OCI-LY3 (cell line): ENCODE measurements around the gene LCORL.

Source experiments
- H2AFZ ChIP-seq: fragments of 200-600, 300-600 bp; shearing (Covaris generic); 2 replicates; pipeline ENCODE4 v1.6.0; 2014; ENCODE audit warnings: antibody characterized with exemption, low read depth, low read length
- H3K27ac ChIP-seq: fragments of 200-600, 300-600 bp; sonication (generic); 2 replicates; pipeline ENCODE4 v1.5.1; 2014; ENCODE audit warnings: mild to moderate bottlenecking, low read length, moderate library complexity, mixed read lengths
- H3K27me3 ChIP-seq: fragments of 200-600, 300-600 bp; sonication (generic); 2 replicates; pipeline ENCODE4 v1.6.1; 2014; ENCODE audit warnings: low read depth, low read length, mixed read lengths
- H3K36me3 ChIP-seq: fragments of 200-600, 300-600 bp; sonication (generic); replicated peaks from 2 replicates; pipeline ENCODE3; 2014; ENCODE audit warnings: low read depth, low read length, mixed read lengths
- H3K4me1 ChIP-seq: fragments of 300-600, 200-600 bp; sonication (generic); 2 replicates; pipeline ENCODE4 v1.6.1; 2014; ENCODE audit warnings: low read length, mixed read lengths
- H3K4me2 ChIP-seq: fragments of 200-600, 300-600 bp; sonication (generic); 2 replicates; pipeline ENCODE4 v1.6.1; 2014; ENCODE audit warnings: low read length, mixed read lengths
- H3K4me3 ChIP-seq: fragments of 300-600, 200-600 bp; sonication (generic); 2 replicates; pipeline ENCODE4 v1.5.1; 2014; ENCODE audit warnings: antibody characterized with exemption, mild to moderate bottlenecking, low read length, moderate library complexity
- H3K79me2 ChIP-seq: fragments of 300-600, 200-600 bp; shearing (Covaris generic); 2 replicates; pipeline ENCODE4 v1.6.1; 2014; ENCODE audit warnings: mild to moderate bottlenecking, low read length, mixed read lengths
- H3K9ac ChIP-seq: fragments of 300-600, 200-600 bp; shearing (Covaris generic); 2 replicates; pipeline ENCODE4 v1.6.0; 2014; ENCODE audit warnings: mild to moderate bottlenecking, low read length, moderate library complexity
- H3K9me3 ChIP-seq: fragments of 200-600, 300-600 bp; shearing (Covaris generic); 2 replicates; pipeline ENCODE4 v1.6.1; 2014; ENCODE audit warnings: low read length, mixed read lengths; ENCODE audit not compliant: insufficient read depth
- H4K20me1 ChIP-seq: fragments of 200-600, 300-600 bp; sonication (generic); 2 replicates; pipeline ENCODE4 v1.6.1; 2016; ENCODE audit warnings: low read length, mixed read lengths; ENCODE audit not compliant: insufficient read depth
- CTCF ChIP-seq: fragments of 200-600, 300-600 bp; sonication (generic); IDR thresholded peaks from 2 replicates; pipeline ENCODE4 v1.5.1; 2014; ENCODE audit warnings: antibody characterized with exemption, low read length, low read depth
- EZH2phosphoT487 ChIP-seq: fragments of 200-600 bp; shearing (Covaris generic); IDR thresholded peaks from 2 replicates; pipeline ENCODE4 v1.6.1; 2018; ENCODE audit warnings: antibody characterized with exemption, mixed run types, low read depth

LCORL gene

GRCh38 chr4:17894421-17894820 lies 127.1 kb downstream of the LCORL start:
- Histone ChIP-seq H3K79me2 (no peaks in the 10 kb centered on the region), H3K27me3 (no peaks in the 10 kb centered on the region), H2AFZ (no peak overlapping the region), H3K36me3 (peaks cover 4% of the 10 kb centered on the region), H4K20me1 (no peaks in the 10 kb centered on the region), H3K9me3 (no peaks in the 10 kb centered on the region), H3K27ac (no peak overlapping the region), H3K4me2 (no peak overlapping the region), H3K9ac (no peak overlapping the region), H3K4me1 (no peaks in the 10 kb centered on the region), H3K4me3 (no peak overlapping the region)
- TF ChIP-seq CTCF = no peak
- no peak for TF ChIP-seq EZH2phosphoT487

GRCh38 chr4:17889692-17890091 lies 131.9 kb downstream of the LCORL start:
- H3K27me3 ChIP-seq = no peaks in the 10 kb centered on the region
- no peaks in the 10 kb centered on the region for H3K9me3 ChIP-seq
- no peaks in the 10 kb centered on the region for H3K36me3 ChIP-seq
- no peak for TF ChIP-seq CTCF
- no peak for TF ChIP-seq EZH2phosphoT487
- H3K9ac ChIP-seq = no peak overlapping the region
- H3K4me3 ChIP-seq = no peak overlapping the region
- no peaks in the 10 kb centered on the region for H3K4me1 ChIP-seq
- no peaks in the 10 kb centered on the region for H4K20me1 ChIP-seq
- H2AFZ ChIP-seq = no peak overlapping the region
- no peaks in the 10 kb centered on the region for H3K79me2 ChIP-seq
- no peak overlapping the region for H3K4me2 ChIP-seq
- H3K27ac ChIP-seq = no peak overlapping the region

GRCh38 chr4:17884511-17884910 lies 137.0 kb downstream of the LCORL start:
- H3K27me3 ChIP-seq = no peaks in the 10 kb centered on the region
- TF ChIP-seq CTCF (no peak), EZH2phosphoT487 (no peak)
- no peak overlapping the region for H3K9ac ChIP-seq
- no peaks in the 10 kb centered on the region for H4K20me1 ChIP-seq
- H3K4me1 ChIP-seq = peaks cover 8% of the 10 kb centered on the region
- no peaks in the 10 kb centered on the region for H3K9me3 ChIP-seq
- no peak overlapping the region for H2AFZ ChIP-seq
- H3K36me3 ChIP-seq = peaks cover 4% of the 10 kb centered on the region
- no peak overlapping the region for H3K4me3 ChIP-seq
- no peak overlapping the region for H3K27ac ChIP-seq
- no peak overlapping the region for H3K4me2 ChIP-seq
- H3K79me2 ChIP-seq = no peaks in the 10 kb centered on the region

GRCh38 chr4:17884063-17884462 lies 137.5 kb downstream of the LCORL start:
- Histone ChIP-seq H3K9ac (no peak overlapping the region), H3K4me3 (no peak overlapping the region), H3K9me3 (no peaks in the 10 kb centered on the region), H3K36me3 (peaks cover 4% of the 10 kb centered on the region), H3K27me3 (no peaks in the 10 kb centered on the region), H2AFZ (no peak overlapping the region), H3K79me2 (no peaks in the 10 kb centered on the region), H4K20me1 (no peaks in the 10 kb centered on the region), H3K4me2 (no peak overlapping the region), H3K4me1 (peaks cover 8% of the 10 kb centered on the region), H3K27ac (no peak overlapping the region)
- TF ChIP-seq EZH2phosphoT487 = no peak
- no peak for TF ChIP-seq CTCF
